IPS-20b (cell line): ENCODE measurements around the gene ACO1.
A peak's percentile ranks its signal among the peaks of the same experiment; 100 is the strongest.

Source experiments
- H3K27ac ChIP-seq: one replicate; pipeline ENCODE4 v1.5.1; 2013; ENCODE audit warnings: low read length
- H3K27me3 ChIP-seq: 2 replicates; pipeline ENCODE4 v1.6.1; 2013; ENCODE audit warnings: mild to moderate bottlenecking, low read length, inconsistent platforms; ENCODE audit not compliant: insufficient read depth
- H3K36me3 ChIP-seq: 2 replicates; pipeline ENCODE4 v1.6.1; 2013; ENCODE audit warnings: low read depth, mild to moderate bottlenecking, inconsistent platforms, low read length, moderate library complexity; ENCODE audit not compliant: insufficient read depth
- H3K4me1 ChIP-seq: 2 replicates; pipeline ENCODE4 v1.6.1; 2013; ENCODE audit warnings: mild to moderate bottlenecking, control low read depth, inconsistent platforms, low read length, moderate library complexity; ENCODE audit not compliant: insufficient read depth
- H3K4me3 ChIP-seq: 2 replicates; pipeline ENCODE4 v1.5.1; 2013; ENCODE audit warnings: mild to moderate bottlenecking, low read length, inconsistent platforms
- H3K9ac ChIP-seq: 2 replicates; pipeline ENCODE4 v1.6.1; 2013; ENCODE audit warnings: low read depth, mild to moderate bottlenecking, inconsistent platforms, low read length, moderate library complexity
- H3K9me3 ChIP-seq: 2 replicates; pipeline ENCODE4 v1.6.1; 2013; ENCODE audit warnings: mild to moderate bottlenecking, low read depth, low read length, inconsistent platforms; ENCODE audit not compliant: insufficient read depth

ACO1 gene

GRCh38 chr9:32384364-32385151 is at the start of gene ACO1:
Gene ACO1 (plus strand): TSS chr9:32384643. CDS start chr9:32405507, 20,864 bp downstream.
- Histone ChIP-seq H3K27ac (no peak within 1 kb of the TSS), H3K27me3 (peaks cover 40% of the 10 kb centered on the region), H3K9me3 (no peaks in the 10 kb centered on the region), H3K4me3 (peak within 1 kb of the TSS; percentile 86), H3K9ac (peak within 1 kb of the TSS; percentile 79; the same call in 1 of the 2 replicates), H3K36me3 (no peaks in the 10 kb centered on the region), H3K4me1 (0 out of 2 replicates have a peak, but pooled peaks cover 3% of the 10 kb centered on the region)

DNA sequence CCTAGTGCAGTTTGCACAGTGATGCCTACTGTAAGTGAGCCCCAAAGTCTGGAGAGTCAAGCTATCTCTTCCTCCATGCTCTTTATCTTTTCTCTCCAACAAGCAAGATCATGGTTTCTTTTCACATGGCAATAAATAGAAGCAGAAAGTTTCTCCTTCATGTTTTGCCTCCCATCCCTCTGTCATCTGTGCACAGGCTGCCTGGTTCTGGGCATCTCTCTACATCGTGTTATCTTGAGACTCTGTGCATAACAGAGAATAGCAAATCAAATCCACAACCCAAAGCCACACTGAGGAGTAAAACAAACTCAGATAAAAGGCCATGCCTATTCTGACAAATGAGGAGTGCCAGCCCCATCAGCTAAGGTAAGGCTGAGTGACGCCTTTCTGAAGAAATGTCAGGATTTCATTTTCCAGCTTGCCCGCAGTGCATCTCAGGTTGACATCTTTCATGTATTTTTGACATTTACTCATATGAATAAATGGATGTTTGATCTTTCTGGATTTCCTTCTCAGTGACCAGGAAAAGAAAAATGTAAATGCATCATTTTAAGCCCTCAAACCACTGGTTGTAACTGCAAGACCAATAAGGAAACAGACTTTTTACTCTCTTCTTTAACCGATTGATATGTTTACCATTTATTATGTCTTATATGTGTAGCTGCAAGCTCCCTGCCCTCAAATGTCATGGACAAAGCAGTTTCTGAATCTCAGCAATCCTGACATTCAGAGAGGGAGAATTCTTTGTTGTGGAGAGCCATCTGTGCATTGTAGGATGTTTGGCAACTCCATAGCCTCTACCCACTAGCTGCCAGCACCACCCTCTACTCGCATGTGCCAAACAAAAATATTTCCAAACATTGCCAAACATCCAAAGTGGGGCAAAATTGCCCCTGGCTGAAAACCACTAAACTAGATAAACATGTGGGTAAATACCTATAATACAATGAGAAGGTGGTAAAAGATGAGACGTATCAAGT is 49.2 kb upstream of the ACO1 start:
- H3K36me3 ChIP-seq: no peaks in the 10 kb centered on the region
- no peaks in the 10 kb centered on the region; the same call in 1 of the 2 replicates for H3K4me1 ChIP-seq
- H3K4me3 ChIP-seq: no peak overlapping the region
- no peaks in the 10 kb centered on the region for H3K27me3 ChIP-seq
- no peaks in the 10 kb centered on the region for H3K9me3 ChIP-seq
- H3K9ac ChIP-seq: no peak overlapping the region
- no peak overlapping the region for H3K27ac ChIP-seq

DNA sequence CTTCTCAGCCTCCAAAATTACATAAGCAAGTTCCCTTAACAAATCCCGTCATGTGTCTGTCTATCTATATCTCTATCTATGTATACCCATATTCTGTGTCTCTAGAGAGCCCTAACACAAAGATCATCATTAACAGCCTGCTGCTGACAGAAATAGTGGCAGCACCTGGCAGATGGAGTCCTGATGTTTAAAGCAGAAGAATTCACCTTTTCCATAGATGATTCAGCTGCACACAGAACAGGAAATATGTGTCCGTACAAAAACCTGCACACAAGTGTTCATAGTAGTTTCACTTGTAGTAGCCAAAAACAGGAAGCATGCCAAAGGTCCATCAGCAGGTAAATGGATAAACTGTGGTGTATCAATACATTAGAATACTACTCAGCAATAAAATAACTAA is 45.0 kb upstream of the ACO1 start:
- Histone ChIP-seq H3K4me1 (peaks cover 11% of the 10 kb centered on the region), H3K9ac (no peak overlapping the region), H3K27me3 (no peaks in the 10 kb centered on the region), H3K4me3 (no peak overlapping the region), H3K36me3 (no peaks in the 10 kb centered on the region), H3K27ac (no peak overlapping the region), H3K9me3 (no peaks in the 10 kb centered on the region)

- no peaks in the 10 kb centered on the region for H3K36me3 ChIP-seq
- H3K27ac ChIP-seq: no peak overlapping the region
- H3K9ac ChIP-seq: no peak overlapping the region
- no peak overlapping the region for H3K4me3 ChIP-seq
- H3K27me3 ChIP-seq: no peaks in the 10 kb centered on the region
- no peaks in the 10 kb centered on the region for H3K9me3 ChIP-seq
- peaks cover 16% of the 10 kb centered on the region for H3K4me1 ChIP-seq
These were observed 44.1 kb upstream of the ACO1 start for GRCh38 chr9:32340361-32340760.

DNA sequence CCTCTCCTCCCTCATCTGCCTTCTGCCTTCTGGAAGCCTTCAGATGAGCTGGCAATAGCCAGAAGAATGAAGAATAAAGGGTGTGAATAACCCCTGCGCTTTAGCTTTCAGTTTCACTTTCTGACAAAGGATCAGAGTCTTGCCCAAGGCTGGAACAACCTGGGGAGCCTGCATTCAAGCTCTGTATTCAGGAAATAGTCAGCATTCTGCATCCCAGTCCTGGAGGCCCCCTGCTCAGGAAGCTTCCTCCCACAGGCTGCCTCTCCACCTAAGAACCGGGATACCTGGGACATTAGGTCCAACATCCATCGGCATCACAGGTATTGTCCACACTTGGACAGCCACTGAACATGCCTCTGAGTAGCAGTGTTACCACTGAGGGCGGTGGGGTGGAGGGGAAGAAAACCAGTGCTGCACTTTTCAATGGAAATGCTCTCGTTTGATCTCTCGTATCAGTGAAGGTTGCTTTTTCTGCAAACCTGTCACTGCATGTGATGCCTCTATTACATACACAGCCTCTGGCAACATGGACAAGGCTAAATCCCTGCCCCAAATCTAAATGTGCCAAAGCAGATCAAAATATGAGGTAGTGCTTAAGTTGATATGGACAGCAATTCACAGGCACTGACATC is 39.8 kb upstream of the ACO1 start:
- peak overlapping the region; percentile 89 for H3K27ac ChIP-seq
- H3K9ac ChIP-seq: peak overlapping the region; percentile 66; the same call in 1 of the 2 replicates
- H3K36me3 ChIP-seq: no peaks in the 10 kb centered on the region
- H3K27me3 ChIP-seq: no peaks in the 10 kb centered on the region
- H3K9me3 ChIP-seq: no peaks in the 10 kb centered on the region
- H3K4me3 ChIP-seq: peak overlapping the region; percentile 52
- H3K4me1 ChIP-seq: peaks cover 25% of the 10 kb centered on the region

DNA sequence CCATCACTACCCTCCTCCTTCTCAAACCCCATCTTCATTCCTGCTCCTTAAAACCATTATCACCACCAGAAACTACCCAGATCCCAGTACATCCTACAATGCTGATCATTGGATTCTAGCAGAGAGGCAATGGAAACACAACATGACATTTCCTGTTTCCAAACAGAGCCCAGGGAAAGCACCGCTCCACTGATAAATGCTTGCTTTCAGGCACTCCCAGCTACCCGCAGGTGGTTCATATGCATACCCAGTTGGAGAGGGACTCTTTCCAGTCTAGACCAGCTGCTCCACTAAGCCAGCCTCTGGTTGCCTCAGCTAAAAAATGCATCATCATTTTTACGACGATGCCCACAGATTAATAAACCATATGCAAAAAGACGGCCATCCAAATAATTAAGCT is 39.2 kb upstream of the ACO1 start:
- H3K27me3 ChIP-seq: no peaks in the 10 kb centered on the region
- H3K4me3 ChIP-seq: peak overlapping the region; percentile 52
- H3K27ac ChIP-seq: peak overlapping the region; percentile 83
- no peaks in the 10 kb centered on the region for H3K36me3 ChIP-seq
- H3K9ac ChIP-seq: peak overlapping the region; percentile 66; the same call in 1 of the 2 replicates
- peaks cover 25% of the 10 kb centered on the region for H3K4me1 ChIP-seq
- no peaks in the 10 kb centered on the region for H3K9me3 ChIP-seq

GRCh38 chr9:32347571-32347970 is 36.9 kb upstream of the ACO1 start:
- Histone ChIP-seq H3K4me1 (peaks cover 27% of the 10 kb centered on the region), H3K9ac (no peak overlapping the region), H3K27me3 (no peaks in the 10 kb centered on the region), H3K36me3 (no peaks in the 10 kb centered on the region), H3K4me3 (no peak overlapping the region), H3K27ac (no peak overlapping the region), H3K9me3 (no peaks in the 10 kb centered on the region)

DNA sequence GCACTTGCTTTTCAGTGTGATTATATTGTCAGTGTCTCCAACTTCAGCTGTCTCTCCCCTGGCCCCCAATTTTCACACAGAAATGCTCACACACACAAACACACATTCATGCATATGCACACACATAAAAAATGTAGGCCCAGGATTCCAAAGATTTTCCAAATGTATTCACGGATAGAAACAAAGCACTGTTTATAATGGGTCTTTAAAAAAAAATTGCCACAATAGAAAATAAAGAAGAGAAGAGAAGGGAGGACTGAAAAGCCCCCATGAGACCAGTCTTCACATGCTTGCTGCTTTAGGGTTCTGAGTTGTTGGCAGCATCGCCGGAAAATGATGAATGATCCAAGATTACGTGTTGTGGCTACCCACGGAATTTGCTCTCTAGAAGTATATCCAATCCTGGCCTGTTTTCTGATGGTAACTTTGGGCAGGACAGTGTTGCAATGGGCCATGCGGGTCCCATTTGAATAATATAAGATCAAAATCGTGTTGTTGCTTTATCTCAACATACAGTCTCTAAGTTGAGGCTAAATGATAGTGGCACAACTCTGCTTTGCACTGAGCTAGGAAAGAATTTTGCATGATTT is 36.2 kb upstream of the ACO1 start:
- Histone ChIP-seq H3K9ac (no peak overlapping the region; the same call in 1 of the 2 replicates), H3K4me3 (no peak overlapping the region), H3K9me3 (no peaks in the 10 kb centered on the region), H3K27me3 (no peaks in the 10 kb centered on the region), H3K4me1 (peaks cover 27% of the 10 kb centered on the region), H3K36me3 (no peaks in the 10 kb centered on the region), H3K27ac (no peak overlapping the region)

DNA sequence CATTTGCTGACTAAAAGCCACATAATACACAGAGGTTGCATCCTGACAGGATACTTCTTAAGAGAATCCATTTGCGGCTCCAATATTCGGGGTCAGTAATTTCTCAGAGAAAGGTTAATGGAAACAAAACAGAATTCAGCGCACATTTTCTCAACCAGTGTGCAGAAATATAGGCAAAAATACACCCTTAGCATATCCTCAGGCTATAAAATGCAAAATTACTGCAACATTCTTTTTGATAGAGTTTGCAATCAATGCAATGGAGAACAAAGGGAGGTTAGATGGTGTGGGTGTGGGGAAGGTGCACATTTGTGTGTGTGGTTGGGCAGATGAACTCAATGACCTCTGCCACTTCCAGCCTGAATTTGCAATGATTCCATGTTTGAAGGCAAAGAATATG is 35.4 kb upstream of the ACO1 start:
- H3K9ac ChIP-seq: no peak overlapping the region
- no peak overlapping the region for H3K27ac ChIP-seq
- H3K27me3 ChIP-seq: no peaks in the 10 kb centered on the region
- peaks cover 20% of the 10 kb centered on the region for H3K4me1 ChIP-seq
- no peaks in the 10 kb centered on the region for H3K9me3 ChIP-seq
- no peaks in the 10 kb centered on the region for H3K36me3 ChIP-seq
- H3K4me3 ChIP-seq: no peak overlapping the region

DNA sequence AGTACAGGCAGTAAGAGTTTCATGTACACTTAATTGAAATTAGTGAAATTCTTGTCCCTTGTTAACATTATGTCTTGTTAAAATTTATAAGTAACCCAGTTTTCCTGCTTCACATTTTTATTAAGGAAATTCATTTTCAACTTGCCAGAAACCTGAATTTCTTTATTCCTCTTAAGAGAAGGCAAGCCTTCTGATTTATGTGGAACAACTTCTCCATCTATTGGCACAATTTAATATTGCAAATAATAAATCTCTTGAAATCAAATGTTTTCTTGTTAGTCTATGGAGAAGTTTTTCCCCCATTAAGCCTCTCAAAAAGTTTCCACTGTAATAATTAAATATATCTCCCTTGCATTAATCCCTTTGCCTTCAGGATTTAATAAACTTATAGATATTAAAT is 33.8 kb upstream of the ACO1 start:
- Histone ChIP-seq H3K36me3 (no peaks in the 10 kb centered on the region), H3K27ac (no peak overlapping the region), H3K4me1 (peaks cover 8% of the 10 kb centered on the region; the same call in 1 of the 2 replicates), H3K9ac (no peak overlapping the region), H3K27me3 (no peaks in the 10 kb centered on the region), H3K9me3 (no peaks in the 10 kb centered on the region), H3K4me3 (no peak overlapping the region)

GRCh38 chr9:32351845-32352244 is 32.6 kb upstream of the ACO1 start:
- no peak overlapping the region; the same call in 1 of the 2 replicates for H3K9ac ChIP-seq
- H3K4me3 ChIP-seq: no peak overlapping the region
- H3K4me1 ChIP-seq: peaks cover 2% of the 10 kb centered on the region; the same call in 1 of the 2 replicates
- H3K27me3 ChIP-seq: no peaks in the 10 kb centered on the region
- no peaks in the 10 kb centered on the region for H3K9me3 ChIP-seq
- no peaks in the 10 kb centered on the region for H3K36me3 ChIP-seq
- H3K27ac ChIP-seq: no peak overlapping the region
